Stimulated activated CD4-positive, alpha-beta T cell treated with anti-CD3 and anti-CD28 coated beads, Interleukin-15, amount 100 ng/mL, for 1 hour (primary cell): ENCODE measurements around the gene UBTD1.
"Not testable (repeated sequence)": the region's sequence is repeated elsewhere in the genome, so short reads cannot be mapped to it uniquely, and the experiment has no call there.

Source experiments
- DNase-seq, 2 donors: peaks; one replicate each; pipeline ENCODE4 v3.0.0-alpha.2; 2020; ENCODE audit warnings: low read depth in 1 of 2, low spot score in 1 of 2

UBTD1 gene

DNA sequence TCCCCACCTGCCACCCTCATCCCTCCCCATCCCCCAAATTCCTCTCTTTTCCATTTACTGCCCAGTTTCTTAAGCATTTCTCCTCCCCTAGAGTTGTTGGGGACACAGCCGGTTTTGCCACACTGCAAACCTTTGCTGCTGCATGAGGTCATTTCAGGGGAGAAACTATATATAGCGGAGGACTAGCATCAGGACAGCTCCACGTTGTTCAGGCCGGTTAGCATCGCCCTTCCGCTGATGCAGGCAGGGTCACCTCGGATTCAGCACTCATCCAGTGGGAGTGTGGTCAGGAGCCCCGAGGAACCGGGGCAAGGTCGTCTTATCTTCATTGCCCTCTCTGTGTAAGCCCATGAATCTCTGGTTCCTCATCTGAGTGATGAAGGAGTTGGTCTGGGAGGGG lies 15.6 kb downstream of the UBTD1 start:
- DNase-seq = no peak

DNA sequence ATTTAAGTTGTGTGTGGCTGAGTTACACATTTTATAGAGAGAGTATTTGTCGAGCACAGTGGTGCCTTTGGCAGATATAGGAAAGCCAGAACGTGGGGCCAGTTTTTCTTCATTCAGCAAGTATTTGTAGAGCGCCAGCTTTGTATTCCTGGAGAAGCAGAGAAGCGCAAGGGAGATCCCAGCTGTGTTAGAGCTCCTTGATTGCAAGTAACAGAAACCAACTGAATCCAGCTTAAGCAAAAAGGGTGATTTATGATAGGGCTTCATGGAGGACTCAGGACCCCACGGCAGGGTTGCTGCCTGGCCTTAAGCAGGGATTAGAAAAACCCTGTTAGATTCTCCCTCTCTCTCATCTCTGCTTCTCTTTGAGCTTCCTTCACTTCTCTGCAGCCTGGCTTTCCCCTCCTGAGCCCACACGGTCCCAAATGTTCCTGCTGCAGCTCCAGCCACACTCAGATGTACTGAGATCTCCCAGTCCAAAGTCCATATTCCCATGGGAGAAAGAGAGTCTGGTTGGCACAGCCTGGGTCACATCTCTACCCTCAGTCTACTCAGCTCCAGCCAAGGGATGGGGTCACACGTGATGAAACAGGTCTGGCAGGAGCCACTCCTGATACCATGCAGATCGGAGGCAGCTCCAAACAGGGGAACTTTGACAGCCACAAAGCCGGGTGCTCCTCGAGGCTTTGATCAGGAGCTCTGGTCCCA lies 16.7 kb downstream of the UBTD1 start:
- DNase-seq = no peak

GRCh38 chr10:97517096-97517750 lies 18.5 kb downstream of the UBTD1 start:
- DNase-seq = no peak

DNA sequence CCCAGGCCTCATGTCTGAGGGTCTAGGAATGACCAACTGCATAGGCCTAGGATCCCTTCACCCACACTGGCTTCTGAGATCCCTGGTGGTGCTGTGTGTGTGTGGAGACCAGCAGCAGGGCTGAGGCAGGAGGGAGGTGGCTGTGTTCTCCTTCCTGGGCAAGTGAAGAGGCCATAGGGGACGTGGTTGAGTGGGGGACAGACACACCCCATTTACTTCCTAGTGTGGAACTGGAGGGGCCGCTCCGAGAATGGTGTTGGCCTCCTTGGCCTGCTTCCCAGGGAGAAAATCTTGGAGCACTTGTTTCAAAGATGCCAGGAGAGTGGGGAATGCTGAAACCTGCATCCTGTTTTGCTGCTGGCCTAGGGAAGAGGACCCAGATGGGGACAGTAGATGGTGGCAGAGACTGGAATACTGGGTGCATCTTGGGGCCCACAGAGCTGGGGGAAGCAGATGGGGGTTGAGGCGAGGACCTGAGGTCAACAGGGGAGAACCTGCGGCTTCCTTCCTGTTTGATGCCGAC lies 19.1 kb downstream of the UBTD1 start:
- DNase-seq = no peak

GRCh38 chr10:97518301-97519043 lies 19.7 kb downstream of the UBTD1 start:
- no peak for DNase-seq

GRCh38 chr10:97519342-97519741 lies 20.6 kb downstream of the UBTD1 start:
- DNase-seq = no peak

- no peak for DNase-seq
Observed at GRCh38 chr10:97520520-97520919, 21.8 kb downstream of the UBTD1 start.

GRCh38 chr10:97520978-97521761 lies 22.4 kb downstream of the UBTD1 start:
- DNase-seq = no peak

GRCh38 chr10:97522071-97522470 lies 23.3 kb downstream of the UBTD1 start:
- no peak for DNase-seq

GRCh38 chr10:97522937-97523336 lies 24.2 kb downstream of the UBTD1 start:
- DNase-seq = no peak

DNA sequence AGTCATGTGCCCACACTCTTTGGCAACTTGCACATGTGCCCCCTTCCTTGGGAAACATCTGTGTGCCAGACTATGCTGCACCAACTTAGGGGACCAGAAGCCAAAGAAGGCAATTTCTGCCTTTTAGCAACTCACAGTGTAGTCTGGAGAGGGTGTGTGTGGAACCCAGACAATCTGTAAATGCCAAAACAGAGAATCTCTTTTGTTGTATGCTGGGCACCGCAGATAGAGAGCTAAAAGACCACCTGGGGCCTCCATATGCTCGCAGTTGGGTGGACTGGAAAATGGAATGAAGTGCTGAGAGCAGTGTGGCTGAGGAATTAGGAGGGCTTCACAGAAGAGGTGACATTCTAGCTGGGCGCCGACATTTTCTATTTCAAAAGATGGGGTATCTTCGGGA lies 26.4 kb downstream of the UBTD1 start:
- DNase-seq = no peak

GRCh38 chr10:97525683-97526110 lies 27.0 kb downstream of the UBTD1 start:
- DNase-seq = no peak

DNA sequence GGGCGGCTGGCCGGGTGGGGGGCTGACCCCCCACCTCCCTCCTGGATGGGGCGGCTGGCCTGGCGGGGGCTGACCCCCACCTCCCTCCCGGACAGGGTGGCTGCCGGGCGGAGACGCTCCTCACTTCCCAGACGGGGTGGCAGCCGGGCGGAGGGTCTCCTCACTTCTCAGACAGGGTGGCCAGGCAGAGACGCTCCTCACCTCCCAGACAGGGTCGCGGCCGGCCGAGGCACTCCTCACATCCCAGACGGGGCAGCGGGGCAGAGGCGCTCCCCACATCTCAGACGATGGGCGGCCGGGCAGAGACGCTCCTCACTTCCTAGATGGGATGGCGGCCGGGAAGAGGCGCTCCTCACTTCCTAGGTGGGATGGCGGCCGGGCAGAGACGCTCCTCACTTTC lies 30.2 kb downstream of the UBTD1 start:
- DNase-seq = not testable (repeated sequence)

GRCh38 chr10:97529685-97530465 lies 31.2 kb downstream of the UBTD1 start:
- no peak for DNase-seq

- DNase-seq = no peak
Observed at GRCh38 chr10:97531401-97531986, 32.8 kb downstream of the UBTD1 start.

GRCh38 chr10:97532935-97533671 lies 34.4 kb downstream of the UBTD1 start:
- no peak for DNase-seq

DNA sequence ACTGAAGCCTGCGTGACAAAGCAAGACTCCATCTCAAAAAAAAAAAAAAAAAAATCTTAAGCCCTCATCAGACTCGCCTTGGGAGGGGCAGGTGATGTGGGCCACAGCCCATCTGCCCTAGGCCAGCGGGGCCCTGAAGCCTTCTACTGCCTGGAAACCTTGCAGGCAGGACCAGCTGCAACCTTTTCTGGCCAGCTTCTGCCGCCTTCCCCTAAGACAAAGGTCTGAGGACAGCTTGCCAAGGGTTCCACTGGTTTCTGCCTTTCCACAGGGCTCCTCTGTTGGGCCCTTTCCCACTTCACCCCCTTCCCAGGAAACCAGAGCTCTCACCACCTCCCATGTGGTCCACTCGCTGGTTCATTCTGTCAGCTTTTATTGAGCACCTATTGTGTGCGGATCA lies 35.2 kb downstream of the UBTD1 start:
- no peak for DNase-seq

DNA sequence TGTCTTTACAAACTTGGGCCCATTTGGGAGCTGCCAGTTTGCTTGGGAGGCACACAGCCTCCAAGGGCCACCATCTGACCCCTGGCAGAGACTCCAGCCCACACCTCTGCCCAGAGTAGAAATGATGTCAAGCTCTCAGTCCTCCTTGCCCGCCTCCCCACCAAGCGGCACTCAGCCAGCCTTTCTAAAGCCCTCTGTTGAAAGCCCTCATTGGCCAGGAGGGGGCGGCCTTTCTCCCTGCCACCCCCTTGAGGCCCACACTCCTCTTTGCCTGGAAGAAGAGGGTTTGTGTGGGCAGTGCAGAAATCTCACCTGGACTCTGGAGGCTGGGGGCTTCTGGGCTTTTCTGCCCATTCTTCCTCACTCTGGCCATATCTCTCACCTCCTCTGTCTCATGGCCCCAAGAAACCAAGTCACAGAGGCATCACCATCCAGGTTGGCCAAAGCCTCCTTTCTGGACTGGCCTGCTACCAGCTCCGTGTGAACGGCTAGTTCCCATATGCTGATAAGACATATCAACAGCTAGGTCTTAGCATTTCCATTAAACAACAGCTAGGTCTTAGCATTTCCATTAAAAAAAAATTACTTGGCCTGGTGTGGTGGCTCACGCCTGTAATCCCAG lies 36.1 kb downstream of the UBTD1 start:
- peak in 1 of 2 donors; percentile 21 for DNase-seq
